WTC11 (cell line): ENCODE data around the gene SWI5. TPM values are rescaled to one million over a fixed set of nuclear protein-coding genes. Genes with fewer than 3 reads are reported as not detected.

Experiments used
- ATAC-seq: fragments of 200-7000 bp; cut with Tn5 transposase; 2 replicates; pipeline ENCODE4 v1.10.0; 2021; ENCODE audit warnings: mild to moderate bottlenecking, moderate library complexity
- CTCF ChIA-PET: fragments of 300-600 bp; sonication (Branson Sonifier 250); formaldehyde crosslinking; loops from one replicate; lab custom pipeline; 2021; ENCODE audit warnings: antibody characterized with exemption; lab: Charles Lee
- POLR2A ChIA-PET: fragments of 350-600 bp; sonication (Branson Sonifier 250); formaldehyde crosslinking; loops from one replicate; lab custom pipeline; 2021; ENCODE audit warnings: antibody characterized with exemption; lab: Charles Lee
- DNase-seq: peaks from one replicate; pipeline ENCODE4 v3.0.0; 2021; ENCODE audit warnings: low spot score
- H3K27ac Mint-ChIP-seq: 2 replicates; pipeline ENCODE4 v1.8.0; 2021; ENCODE audit warnings: mixed read lengths
- H3K27me3 Mint-ChIP-seq: 2 replicates; pipeline ENCODE4 v1.8.0; 2021; ENCODE audit warnings: low read depth, mild to moderate bottlenecking, moderate library complexity, mixed read lengths
- H3K36me3 Mint-ChIP-seq: 2 replicates; pipeline ENCODE4 v1.8.0; 2021; ENCODE audit warnings: mixed read lengths
- H3K4me1 Mint-ChIP-seq: 2 replicates; pipeline ENCODE4 v1.8.0; 2022; ENCODE audit warnings: mixed read lengths
- H3K4me3 Mint-ChIP-seq: 2 replicates; pipeline ENCODE4 v1.8.0; 2021; ENCODE audit warnings: mild to moderate bottlenecking, moderate library complexity, mixed read lengths
- H3K9me3 Mint-ChIP-seq: 2 replicates; pipeline ENCODE4 v1.8.0; 2021; ENCODE audit warnings: mixed read lengths
- CREM ChIP-seq: sonication (generic); formaldehyde crosslinking; IDR thresholded peaks from 2 replicates; pipeline ENCODE4 v1.8.1; 2022; ENCODE audit warnings: mild to moderate bottlenecking, missing genetic modification reagents, moderate library complexity
- ESRRA ChIP-seq: sonication (generic); formaldehyde crosslinking; IDR thresholded peaks from 2 replicates; pipeline ENCODE4 v1.8.1; 2022; ENCODE audit warnings: mild to moderate bottlenecking, missing genetic modification reagents, borderline replicate concordance
- GABPB1 ChIP-seq: sonication (generic); formaldehyde crosslinking; IDR thresholded peaks from 2 replicates; pipeline ENCODE4 v1.8.1; 2023; ENCODE audit warnings: mild to moderate bottlenecking, missing genetic modification reagents
- HMGA2 ChIP-seq: fragments of 250-450 bp; sonication (Bioruptor Pico); IDR thresholded peaks from 2 replicates; pipeline ENCODE4 v1.4.0; 2021; ENCODE audit warnings: mild to moderate bottlenecking, moderate library complexity
- NR3C1 ChIP-seq: sonication (generic); formaldehyde crosslinking; conservative IDR thresholded peaks from 2 replicates; pipeline ENCODE4 v1.8.1; 2023; ENCODE audit warnings: low read depth, mild to moderate bottlenecking, missing genetic modification reagents
- TEAD1 ChIP-seq: sonication (generic); formaldehyde crosslinking; IDR thresholded peaks from 2 replicates; pipeline ENCODE4 v1.8.0; 2022; ENCODE audit warnings: mild to moderate bottlenecking, missing genetic modification reagents
- ZBTB21 ChIP-seq: sonication (generic); formaldehyde crosslinking; IDR thresholded peaks from 2 replicates; pipeline ENCODE4 v1.8.1; 2023; ENCODE audit warnings: mild to moderate bottlenecking, missing genetic modification reagents, borderline replicate concordance
- ZNF423 ChIP-seq: fragments of 250-450 bp; sonication (Bioruptor Pico); IDR thresholded peaks from 2 replicates; pipeline ENCODE4 v2.1.2; 2022; ENCODE audit warnings: mild to moderate bottlenecking, moderate library complexity
- total RNA-seq: library from RNA; stranded (reverse); gene quantifications from 3 replicates; pipeline ENCODE4 v1.2.3, GENCODE V29; 2021
- TF ChIP-seq, protein P1 (sequence below): fragments of 250-450 bp; sonication (Bioruptor Pico); IDR thresholded peaks from 2 replicates; pipeline ENCODE4 v2.1.2; 2022; ENCODE audit warnings: mild to moderate bottlenecking, moderate library complexity
- TF ChIP-seq, protein P2 (sequence below): sonication (generic); formaldehyde crosslinking; IDR thresholded peaks from 2 replicates; pipeline ENCODE4 v1.8.0; 2022; ENCODE audit warnings: mild to moderate bottlenecking, missing genetic modification reagents
- TF ChIP-seq, protein P3 (sequence below): sonication (generic); formaldehyde crosslinking; IDR thresholded peaks from 2 replicates; pipeline ENCODE4 v1.8.1; 2023; ENCODE audit warnings: mild to moderate bottlenecking, moderate library complexity, missing genetic modification reagents
- TF ChIP-seq, protein P4 (sequence below): fragments of 250-450 bp; sonication (Bioruptor Pico); IDR thresholded peaks from 2 replicates; pipeline ENCODE4 v1.8.0; 2021; ENCODE audit warnings: mild to moderate bottlenecking
- TF ChIP-seq, protein P5 (sequence below): sonication (generic); formaldehyde crosslinking; IDR thresholded peaks from 2 replicates; pipeline ENCODE4 v1.8.0; 2023; ENCODE audit warnings: missing genetic modification reagents, mild to moderate bottlenecking, borderline replicate concordance
- TF ChIP-seq, protein P6 (sequence below): sonication (generic); formaldehyde crosslinking; IDR thresholded peaks from 2 replicates; pipeline ENCODE4 v1.8.1; 2023; ENCODE audit warnings: mild to moderate bottlenecking, missing genetic modification reagents
- TF ChIP-seq, protein P7 (sequence below): sonication (generic); formaldehyde crosslinking; IDR thresholded peaks from 2 replicates; pipeline ENCODE4 v1.8.1; 2022; ENCODE audit warnings: low read depth, mild to moderate bottlenecking, moderate library complexity, missing genetic modification reagents, borderline replicate concordance
- TF ChIP-seq, protein P8 (sequence below): sonication (generic); formaldehyde crosslinking; IDR thresholded peaks from 2 replicates; pipeline ENCODE4 v1.8.0; 2023; ENCODE audit warnings: mild to moderate bottlenecking, missing genetic modification reagents

Gene SWI5
- total RNA-seq, 1 experiment from 2014 or later: 26.2 TPM

DNA sequence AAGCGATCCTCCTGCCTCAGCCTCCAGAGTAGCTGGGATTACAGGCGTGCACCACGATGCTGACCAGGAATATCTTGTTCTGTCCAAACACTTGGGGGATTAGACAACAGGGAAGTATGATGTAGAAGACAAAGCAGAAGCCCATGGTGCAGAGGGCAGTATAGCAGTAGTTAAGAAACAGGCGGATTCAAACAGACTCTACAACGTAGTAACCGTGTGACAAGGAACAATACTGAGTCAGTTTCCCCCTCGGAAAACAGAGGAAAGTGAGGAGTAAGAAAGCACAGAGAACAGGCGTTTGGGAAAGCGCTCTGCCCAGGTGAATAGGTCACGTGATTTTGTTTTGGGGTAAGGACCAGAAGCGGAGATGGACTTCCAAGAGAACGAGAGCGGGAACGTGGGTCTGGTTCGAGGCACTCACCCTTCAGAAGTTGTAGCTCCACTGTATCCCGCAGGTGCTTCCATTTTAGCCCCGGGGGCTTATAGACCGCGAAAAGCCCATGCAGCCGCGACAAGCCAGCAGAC is 45.9 kb downstream of the SWI5 start (continued):
- TF ChIP-seq, protein P1, sequence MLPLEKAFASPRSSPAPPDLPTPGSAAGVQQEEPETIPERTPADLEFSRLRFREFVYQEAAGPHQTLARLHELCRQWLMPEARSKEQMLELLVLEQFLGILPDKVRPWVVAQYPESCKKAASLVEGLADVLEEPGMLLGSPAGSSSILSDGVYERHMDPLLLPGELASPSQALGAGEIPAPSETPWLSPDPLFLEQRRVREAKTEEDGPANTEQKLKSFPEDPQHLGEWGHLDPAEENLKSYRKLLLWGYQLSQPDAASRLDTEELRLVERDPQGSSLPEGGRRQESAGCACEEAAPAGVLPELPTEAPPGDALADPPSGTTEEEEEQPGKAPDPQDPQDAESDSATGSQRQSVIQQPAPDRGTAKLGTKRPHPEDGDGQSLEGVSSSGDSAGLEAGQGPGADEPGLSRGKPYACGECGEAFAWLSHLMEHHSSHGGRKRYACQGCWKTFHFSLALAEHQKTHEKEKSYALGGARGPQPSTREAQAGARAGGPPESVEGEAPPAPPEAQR (CRISPR knock-in tag): no peak

DNA sequence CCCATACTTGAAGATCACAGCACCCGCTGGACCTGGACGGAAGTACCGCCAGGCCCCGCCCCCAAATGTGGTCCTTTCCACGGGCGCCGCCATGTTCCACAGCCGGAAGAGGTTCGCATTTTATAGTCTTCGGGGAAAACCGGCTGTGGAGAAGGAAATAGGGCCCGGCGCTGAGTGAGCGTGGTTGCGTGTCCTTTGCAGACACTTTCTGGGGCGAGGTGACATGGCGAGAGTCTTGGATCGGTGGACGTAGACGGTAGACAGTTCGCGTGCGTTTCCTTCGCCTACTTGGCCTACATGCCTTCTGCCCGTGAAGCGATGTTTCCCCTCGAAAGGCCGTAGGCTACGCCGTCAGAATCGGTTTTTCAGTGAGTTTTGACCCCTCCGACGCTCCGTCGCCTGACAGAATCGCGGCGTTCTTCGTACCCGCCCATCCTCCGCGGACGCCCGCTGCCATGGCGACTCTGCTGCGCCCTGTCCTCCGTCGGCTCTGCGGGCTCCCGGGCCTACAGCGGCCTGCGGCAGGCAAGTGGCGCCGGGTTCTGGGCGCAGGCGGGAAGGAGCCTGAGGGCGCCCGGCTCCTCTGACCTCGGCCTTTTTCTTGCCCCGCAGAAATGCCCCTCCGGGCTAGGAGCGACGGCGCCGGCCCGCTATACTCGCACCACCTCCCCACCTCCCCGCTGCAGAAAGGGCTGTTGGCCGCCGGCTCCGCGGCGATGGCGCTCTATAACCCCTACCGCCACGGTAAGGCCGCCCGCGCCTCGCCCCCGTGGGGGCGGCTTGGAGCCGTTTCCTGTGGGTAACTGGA is 46.5 kb downstream of the SWI5 start, which contains the start of the genes COQ4 and TRUB2:
TSS of gene COQ4 (plus strand) at position 436 of the 808 bp plus-strand sequence. CDS start at position 456, 20 bp downstream.
TSS of gene TRUB2 (minus strand) at position 44 of the 808 bp plus-strand sequence. CDS start at position 5, 39 bp downstream.
- ATAC-seq (peak; percentile 89), DNase-seq (peak; percentile 91)
- POLR2A ChIA-PET: no interaction called here
- H3K36me3 Mint-ChIP-seq: peaks cover 8% of the 10 kb centered on the region; the same call in 1 of the 2 replicates
- CTCF ChIA-PET: interaction anchor here (0.7 to 1.2 kb wide), 2 partner anchors 19 to 230 kb away, joined by 3 to 5 read pairs; partner anchors contain the start of gene SPTAN1
- H3K9me3 Mint-ChIP-seq: no peaks in the 10 kb centered on the region
- peak within 1 kb of the TSS; percentile 88 for H3K4me3 Mint-ChIP-seq
- 0 out of 2 replicates have a peak, but pooled peaks cover 8% of the 10 kb centered on the region for H3K4me1 Mint-ChIP-seq
- H3K27ac Mint-ChIP-seq: peak within 1 kb of the TSS; percentile 99
- H3K27me3 Mint-ChIP-seq: no peaks in the 10 kb centered on the region
- TF ChIP-seq, protein P2, sequence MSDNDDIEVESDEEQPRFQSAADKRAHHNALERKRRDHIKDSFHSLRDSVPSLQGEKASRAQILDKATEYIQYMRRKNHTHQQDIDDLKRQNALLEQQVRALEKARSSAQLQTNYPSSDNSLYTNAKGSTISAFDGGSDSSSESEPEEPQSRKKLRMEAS: peak; percentile 92
- TF ChIP-seq, protein P3, sequence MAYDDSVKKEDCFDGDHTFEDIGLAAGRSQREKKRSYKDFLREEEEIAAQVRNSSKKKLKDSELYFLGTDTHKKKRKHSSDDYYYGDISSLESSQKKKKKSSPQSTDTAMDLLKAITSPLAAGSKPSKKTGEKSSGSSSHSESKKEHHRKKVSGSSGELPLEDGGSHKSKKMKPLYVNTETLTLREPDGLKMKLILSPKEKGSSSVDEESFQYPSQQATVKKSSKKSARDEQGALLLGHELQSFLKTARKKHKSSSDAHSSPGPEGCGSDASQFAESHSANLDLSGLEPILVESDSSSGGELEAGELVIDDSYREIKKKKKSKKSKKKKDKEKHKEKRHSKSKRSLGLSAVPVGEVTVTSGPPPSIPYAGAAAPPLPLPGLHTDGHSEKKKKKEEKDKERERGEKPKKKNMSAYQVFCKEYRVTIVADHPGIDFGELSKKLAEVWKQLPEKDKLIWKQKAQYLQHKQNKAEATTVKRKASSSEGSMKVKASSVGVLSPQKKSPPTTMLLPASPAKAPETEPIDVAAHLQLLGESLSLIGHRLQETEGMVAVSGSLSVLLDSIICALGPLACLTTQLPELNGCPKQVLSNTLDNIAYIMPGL (CRISPR knock-in tag): peak; percentile 96
- no peak for TF ChIP-seq HMGA2 (CRISPR knock-in tag)
- TF ChIP-seq, protein P4, sequence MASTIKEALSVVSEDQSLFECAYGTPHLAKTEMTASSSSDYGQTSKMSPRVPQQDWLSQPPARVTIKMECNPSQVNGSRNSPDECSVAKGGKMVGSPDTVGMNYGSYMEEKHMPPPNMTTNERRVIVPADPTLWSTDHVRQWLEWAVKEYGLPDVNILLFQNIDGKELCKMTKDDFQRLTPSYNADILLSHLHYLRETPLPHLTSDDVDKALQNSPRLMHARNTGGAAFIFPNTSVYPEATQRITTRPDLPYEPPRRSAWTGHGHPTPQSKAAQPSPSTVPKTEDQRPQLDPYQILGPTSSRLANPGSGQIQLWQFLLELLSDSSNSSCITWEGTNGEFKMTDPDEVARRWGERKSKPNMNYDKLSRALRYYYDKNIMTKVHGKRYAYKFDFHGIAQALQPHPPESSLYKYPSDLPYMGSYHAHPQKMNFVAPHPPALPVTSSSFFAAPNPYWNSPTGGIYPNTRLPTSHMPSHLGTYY (CRISPR knock-in tag): no peak
- TF ChIP-seq ZBTB21 (CRISPR knock-in tag): no peak
- TF ChIP-seq GABPB1 (CRISPR knock-in tag): peak; percentile 83
- TF ChIP-seq, protein P5, sequence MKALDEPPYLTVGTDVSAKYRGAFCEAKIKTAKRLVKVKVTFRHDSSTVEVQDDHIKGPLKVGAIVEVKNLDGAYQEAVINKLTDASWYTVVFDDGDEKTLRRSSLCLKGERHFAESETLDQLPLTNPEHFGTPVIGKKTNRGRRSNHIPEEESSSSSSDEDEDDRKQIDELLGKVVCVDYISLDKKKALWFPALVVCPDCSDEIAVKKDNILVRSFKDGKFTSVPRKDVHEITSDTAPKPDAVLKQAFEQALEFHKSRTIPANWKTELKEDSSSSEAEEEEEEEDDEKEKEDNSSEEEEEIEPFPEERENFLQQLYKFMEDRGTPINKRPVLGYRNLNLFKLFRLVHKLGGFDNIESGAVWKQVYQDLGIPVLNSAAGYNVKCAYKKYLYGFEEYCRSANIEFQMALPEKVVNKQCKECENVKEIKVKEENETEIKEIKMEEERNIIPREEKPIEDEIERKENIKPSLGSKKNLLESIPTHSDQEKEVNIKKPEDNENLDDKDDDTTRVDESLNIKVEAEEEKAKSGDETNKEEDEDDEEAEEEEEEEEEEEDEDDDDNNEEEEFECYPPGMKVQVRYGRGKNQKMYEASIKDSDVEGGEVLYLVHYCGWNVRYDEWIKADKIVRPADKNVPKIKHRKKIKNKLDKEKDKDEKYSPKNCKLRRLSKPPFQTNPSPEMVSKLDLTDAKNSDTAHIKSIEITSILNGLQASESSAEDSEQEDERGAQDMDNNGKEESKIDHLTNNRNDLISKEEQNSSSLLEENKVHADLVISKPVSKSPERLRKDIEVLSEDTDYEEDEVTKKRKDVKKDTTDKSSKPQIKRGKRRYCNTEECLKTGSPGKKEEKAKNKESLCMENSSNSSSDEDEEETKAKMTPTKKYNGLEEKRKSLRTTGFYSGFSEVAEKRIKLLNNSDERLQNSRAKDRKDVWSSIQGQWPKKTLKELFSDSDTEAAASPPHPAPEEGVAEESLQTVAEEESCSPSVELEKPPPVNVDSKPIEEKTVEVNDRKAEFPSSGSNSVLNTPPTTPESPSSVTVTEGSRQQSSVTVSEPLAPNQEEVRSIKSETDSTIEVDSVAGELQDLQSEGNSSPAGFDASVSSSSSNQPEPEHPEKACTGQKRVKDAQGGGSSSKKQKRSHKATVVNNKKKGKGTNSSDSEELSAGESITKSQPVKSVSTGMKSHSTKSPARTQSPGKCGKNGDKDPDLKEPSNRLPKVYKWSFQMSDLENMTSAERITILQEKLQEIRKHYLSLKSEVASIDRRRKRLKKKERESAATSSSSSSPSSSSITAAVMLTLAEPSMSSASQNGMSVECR (CRISPR knock-in tag): peak; percentile 81; the same call in 1 of the 2 replicates
- TF ChIP-seq, protein P6, sequence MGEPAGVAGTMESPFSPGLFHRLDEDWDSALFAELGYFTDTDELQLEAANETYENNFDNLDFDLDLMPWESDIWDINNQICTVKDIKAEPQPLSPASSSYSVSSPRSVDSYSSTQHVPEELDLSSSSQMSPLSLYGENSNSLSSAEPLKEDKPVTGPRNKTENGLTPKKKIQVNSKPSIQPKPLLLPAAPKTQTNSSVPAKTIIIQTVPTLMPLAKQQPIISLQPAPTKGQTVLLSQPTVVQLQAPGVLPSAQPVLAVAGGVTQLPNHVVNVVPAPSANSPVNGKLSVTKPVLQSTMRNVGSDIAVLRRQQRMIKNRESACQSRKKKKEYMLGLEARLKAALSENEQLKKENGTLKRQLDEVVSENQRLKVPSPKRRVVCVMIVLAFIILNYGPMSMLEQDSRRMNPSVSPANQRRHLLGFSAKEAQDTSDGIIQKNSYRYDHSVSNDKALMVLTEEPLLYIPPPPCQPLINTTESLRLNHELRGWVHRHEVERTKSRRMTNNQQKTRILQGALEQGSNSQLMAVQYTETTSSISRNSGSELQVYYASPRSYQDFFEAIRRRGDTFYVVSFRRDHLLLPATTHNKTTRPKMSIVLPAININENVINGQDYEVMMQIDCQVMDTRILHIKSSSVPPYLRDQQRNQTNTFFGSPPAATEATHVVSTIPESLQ (CRISPR knock-in tag): no peak
- TF ChIP-seq, protein P7, sequence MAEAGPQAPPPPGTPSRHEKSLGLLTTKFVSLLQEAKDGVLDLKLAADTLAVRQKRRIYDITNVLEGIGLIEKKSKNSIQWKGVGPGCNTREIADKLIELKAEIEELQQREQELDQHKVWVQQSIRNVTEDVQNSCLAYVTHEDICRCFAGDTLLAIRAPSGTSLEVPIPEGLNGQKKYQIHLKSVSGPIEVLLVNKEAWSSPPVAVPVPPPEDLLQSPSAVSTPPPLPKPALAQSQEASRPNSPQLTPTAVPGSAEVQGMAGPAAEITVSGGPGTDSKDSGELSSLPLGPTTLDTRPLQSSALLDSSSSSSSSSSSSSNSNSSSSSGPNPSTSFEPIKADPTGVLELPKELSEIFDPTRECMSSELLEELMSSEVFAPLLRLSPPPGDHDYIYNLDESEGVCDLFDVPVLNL (CRISPR knock-in tag): no peak
- TF ChIP-seq CREM: no peak
- no peak for TF ChIP-seq ZNF423
- TF ChIP-seq, protein P8, sequence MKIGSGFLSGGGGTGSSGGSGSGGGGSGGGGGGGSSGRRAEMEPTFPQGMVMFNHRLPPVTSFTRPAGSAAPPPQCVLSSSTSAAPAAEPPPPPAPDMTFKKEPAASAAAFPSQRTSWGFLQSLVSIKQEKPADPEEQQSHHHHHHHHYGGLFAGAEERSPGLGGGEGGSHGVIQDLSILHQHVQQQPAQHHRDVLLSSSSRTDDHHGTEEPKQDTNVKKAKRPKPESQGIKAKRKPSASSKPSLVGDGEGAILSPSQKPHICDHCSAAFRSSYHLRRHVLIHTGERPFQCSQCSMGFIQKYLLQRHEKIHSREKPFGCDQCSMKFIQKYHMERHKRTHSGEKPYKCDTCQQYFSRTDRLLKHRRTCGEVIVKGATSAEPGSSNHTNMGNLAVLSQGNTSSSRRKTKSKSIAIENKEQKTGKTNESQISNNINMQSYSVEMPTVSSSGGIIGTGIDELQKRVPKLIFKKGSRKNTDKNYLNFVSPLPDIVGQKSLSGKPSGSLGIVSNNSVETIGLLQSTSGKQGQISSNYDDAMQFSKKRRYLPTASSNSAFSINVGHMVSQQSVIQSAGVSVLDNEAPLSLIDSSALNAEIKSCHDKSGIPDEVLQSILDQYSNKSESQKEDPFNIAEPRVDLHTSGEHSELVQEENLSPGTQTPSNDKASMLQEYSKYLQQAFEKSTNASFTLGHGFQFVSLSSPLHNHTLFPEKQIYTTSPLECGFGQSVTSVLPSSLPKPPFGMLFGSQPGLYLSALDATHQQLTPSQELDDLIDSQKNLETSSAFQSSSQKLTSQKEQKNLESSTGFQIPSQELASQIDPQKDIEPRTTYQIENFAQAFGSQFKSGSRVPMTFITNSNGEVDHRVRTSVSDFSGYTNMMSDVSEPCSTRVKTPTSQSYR (CRISPR knock-in tag): no peak
- TF ChIP-seq TEAD1: peak; percentile 74; the same call in 1 of the 2 replicates
- no peak for TF ChIP-seq NR3C1 (CRISPR knock-in tag)
- peak; percentile 47; the same call in 1 of the 2 replicates for TF ChIP-seq ESRRA (CRISPR knock-in tag)
